ENCODE measurements around the gene PLEKHA7. TPM values are rescaled to one million over a fixed set of nuclear protein-coding genes. Genes with fewer than 3 reads are reported as not detected.
A peak's percentile ranks its signal among the peaks of the same experiment; 100 is the strongest.
"Not testable (repeated sequence)": the region's sequence is repeated elsewhere in the genome, so short reads cannot be mapped to it uniquely, and the experiment has no call there.

PLEKHA7 gene, protein sequence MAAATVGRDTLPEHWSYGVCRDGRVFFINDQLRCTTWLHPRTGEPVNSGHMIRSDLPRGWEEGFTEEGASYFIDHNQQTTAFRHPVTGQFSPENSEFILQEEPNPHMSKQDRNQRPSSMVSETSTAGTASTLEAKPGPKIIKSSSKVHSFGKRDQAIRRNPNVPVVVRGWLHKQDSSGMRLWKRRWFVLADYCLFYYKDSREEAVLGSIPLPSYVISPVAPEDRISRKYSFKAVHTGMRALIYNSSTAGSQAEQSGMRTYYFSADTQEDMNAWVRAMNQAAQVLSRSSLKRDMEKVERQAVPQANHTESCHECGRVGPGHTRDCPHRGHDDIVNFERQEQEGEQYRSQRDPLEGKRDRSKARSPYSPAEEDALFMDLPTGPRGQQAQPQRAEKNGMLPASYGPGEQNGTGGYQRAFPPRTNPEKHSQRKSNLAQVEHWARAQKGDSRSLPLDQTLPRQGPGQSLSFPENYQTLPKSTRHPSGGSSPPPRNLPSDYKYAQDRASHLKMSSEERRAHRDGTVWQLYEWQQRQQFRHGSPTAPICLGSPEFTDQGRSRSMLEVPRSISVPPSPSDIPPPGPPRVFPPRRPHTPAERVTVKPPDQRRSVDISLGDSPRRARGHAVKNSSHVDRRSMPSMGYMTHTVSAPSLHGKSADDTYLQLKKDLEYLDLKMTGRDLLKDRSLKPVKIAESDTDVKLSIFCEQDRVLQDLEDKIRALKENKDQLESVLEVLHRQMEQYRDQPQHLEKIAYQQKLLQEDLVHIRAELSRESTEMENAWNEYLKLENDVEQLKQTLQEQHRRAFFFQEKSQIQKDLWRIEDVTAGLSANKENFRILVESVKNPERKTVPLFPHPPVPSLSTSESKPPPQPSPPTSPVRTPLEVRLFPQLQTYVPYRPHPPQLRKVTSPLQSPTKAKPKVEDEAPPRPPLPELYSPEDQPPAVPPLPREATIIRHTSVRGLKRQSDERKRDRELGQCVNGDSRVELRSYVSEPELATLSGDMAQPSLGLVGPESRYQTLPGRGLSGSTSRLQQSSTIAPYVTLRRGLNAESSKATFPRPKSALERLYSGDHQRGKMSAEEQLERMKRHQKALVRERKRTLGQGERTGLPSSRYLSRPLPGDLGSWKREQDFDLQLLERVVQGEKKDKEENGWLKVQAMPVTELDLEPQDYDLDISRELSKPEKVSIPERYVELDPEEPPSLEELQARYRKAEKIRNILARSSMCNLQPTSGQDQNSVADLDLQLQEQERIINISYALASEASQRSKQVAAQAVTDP
- 10 to 100 TPM; 30.3 to 44.6 (median 35.5) TPM for total RNA-seq
- polyA plus RNA-seq: 16.2 TPM
- long read RNA-seq, donor 1, partial matches to known transcripts: 17 of 27 reads
- long read RNA-seq, donor 1, other reads (novel, unspliced or antisense): 7 of 27 reads
- long read RNA-seq, donor 2, partial matches to known transcripts: 3 of 13 reads
- long read RNA-seq, donor 2, other reads (novel, unspliced or antisense): 8 of 13 reads
- long read RNA-seq, donor 3, transcript PLEKHA7-215 (2 exons, 350 nt): major isoform, 6 of 58 reads
- long read RNA-seq, donor 3, partial matches to known transcripts: 34 of 58 reads
- long read RNA-seq, donor 3, other reads (novel, unspliced or antisense): 16 of 58 reads
- long read RNA-seq, donor 4, partial matches to known transcripts: 8 of 14 reads
- long read RNA-seq, donor 4, other reads (novel, unspliced or antisense): 5 of 14 reads

DNA sequence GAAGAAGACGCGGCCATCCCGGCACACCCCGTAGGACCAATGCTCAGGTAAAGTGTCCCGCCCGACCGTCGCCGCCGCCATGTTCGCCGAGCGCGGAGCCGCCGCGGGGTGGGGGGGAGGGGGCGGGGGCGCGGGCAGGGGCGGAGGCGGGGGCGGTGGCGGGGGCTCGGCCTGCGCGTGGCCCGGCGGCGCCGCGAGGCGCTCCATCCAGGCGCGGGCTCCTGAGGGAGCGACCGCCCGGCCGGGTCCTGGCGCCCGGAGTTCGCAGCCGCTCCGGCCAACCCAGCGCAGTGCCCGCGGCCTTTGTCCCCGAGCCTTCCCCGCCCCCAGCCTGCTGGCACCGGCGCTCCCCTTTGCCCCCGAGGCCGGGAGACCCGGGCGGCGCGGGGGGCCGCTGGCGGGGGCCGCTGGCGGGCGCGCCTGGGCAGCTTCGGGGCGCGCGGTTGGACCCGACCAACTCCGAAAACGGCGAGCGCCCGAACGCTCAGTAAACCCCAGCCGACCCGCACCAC is at the start of gene PLEKHA7:
PLEKHA7 (minus strand) TSS at position 94 of the 512 bp plus-strand sequence; CDS start at position 81, 13 bp downstream.
- Histone ChIP-seq H3K27me3 (ENCODE audit: control insufficient read depth, insufficient read depth) (no peaks in the 10 kb centered on the region), H3K4me3 (ENCODE audit: low read length) (peak within 1 kb of the TSS; percentile 81), H3K4me1 (ENCODE audit: control insufficient read depth, insufficient read depth, low read length) (no peaks in the 10 kb centered on the region), H3K27ac (ENCODE audit: low read length) (peak within 1 kb of the TSS; percentile 23), H3K9me3 (ENCODE audit: control insufficient read depth, low read length) (no peaks in the 10 kb centered on the region)
- intact Hi-C loops (cut with DNase I): loop anchor here in 1 of 4 donors (5.0 to 10.0 kb wide), 2 partner anchors 70 to 227 kb away; no protein-coding TSS in a partner anchor
- WGBS: 1% methylated on average over 74 of the region's 76 CpGs
- DNase-seq (peak in 2 of 3 donors; percentile 49 to 65), ATAC-seq (peak; percentile 12 to 64)

DNA sequence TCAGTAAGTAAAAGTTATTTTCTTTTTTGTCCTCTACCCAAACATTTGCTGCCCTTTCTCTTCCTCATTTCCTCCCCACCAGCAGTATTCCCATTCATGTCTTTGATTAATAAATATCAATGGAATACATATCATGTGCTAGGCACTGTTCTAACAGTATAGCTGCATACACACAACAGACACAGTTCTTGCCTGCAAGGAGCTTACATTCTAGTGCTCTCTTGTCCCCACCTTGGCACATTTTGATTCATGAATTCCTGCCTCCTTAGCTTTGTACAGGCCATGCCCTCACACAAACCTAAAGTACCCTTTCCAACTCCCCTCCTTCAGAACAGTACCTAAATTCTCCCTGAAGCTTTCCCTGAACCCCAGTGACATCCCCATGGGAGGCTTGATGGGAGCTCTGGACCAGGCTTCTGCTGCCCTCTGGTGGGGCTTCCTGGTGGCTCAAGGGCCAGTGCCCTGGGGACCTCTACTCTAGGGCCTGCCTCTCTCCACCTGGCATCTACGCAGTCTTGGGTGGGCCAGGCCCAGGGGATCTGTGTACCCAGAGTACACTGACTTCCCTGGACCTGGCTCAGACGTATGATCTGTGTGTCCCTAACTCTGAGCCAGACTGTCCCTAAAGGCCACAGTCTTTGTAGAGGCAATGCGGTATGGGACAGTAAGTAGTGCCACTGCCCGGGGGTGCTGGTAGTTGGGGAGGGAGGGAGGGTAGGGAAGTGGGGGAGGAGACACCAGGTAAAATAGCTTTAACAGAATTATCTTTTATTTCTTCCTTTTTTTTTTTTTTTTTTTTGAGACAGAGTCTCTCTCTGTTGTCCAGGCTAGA is 49.2 kb upstream of the PLEKHA7 start:
- DNase-seq: peak; percentile 70 to 87 (median 87)
- ATAC-seq: peak; percentile 92 to 94
- 72% methylated on average over 4 of the region's 4 CpGs for WGBS

DNA sequence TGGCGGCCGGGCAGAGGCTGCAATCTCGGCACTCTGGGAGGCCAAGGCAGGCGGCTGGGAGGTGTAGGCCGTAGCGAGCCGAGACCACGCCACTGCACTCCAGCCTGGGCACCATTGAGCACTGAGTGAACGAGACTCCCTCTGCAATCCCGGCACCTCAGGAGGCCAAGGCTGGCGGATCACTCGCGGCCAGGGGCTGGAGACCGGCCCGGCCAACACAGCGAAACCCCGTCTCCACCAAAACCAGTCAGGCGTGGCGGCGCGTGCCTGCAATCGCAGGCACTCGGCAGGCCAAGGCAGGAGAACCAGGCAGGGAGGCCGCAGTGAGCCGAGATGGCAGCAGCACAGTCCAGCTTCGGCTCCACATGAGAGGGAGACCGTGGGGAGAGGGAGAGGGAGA is 36.9 kb upstream of the PLEKHA7 start:
- DNase-seq; H3K4me3 ChIP-seq (ENCODE audit: low read length); H3K9me3 ChIP-seq (ENCODE audit: control insufficient read depth, low read length); ATAC-seq; H3K4me1 ChIP-seq (ENCODE audit: control insufficient read depth, insufficient read depth, low read length); intact Hi-C loops (cut with DNase I); H3K27ac ChIP-seq (ENCODE audit: low read length); H3K27me3 ChIP-seq (ENCODE audit: control insufficient read depth, insufficient read depth): not testable (repeated sequence)
- 98% methylated on average over 23 of the region's 27 CpGs for WGBS

More for the DNA sequence above, 49.2 kb upstream of the PLEKHA7 start:
- Histone ChIP-seq H3K4me1 (ENCODE audit: control insufficient read depth, insufficient read depth, low read length) (no peaks in the 10 kb centered on the region), H3K27ac (ENCODE audit: low read length) (no peak overlapping the region), H3K4me3 (ENCODE audit: low read length) (no peak overlapping the region), H3K9me3 (ENCODE audit: control insufficient read depth, low read length) (no peaks in the 10 kb centered on the region), H3K27me3 (ENCODE audit: control insufficient read depth, insufficient read depth) (no peaks in the 10 kb centered on the region)
- intact Hi-C loops (cut with DNase I): loop anchor here (2.0 to 10.0 kb wide), 6 partner anchors 116 to 279 kb away; no protein-coding TSS in a partner anchor

DNA sequence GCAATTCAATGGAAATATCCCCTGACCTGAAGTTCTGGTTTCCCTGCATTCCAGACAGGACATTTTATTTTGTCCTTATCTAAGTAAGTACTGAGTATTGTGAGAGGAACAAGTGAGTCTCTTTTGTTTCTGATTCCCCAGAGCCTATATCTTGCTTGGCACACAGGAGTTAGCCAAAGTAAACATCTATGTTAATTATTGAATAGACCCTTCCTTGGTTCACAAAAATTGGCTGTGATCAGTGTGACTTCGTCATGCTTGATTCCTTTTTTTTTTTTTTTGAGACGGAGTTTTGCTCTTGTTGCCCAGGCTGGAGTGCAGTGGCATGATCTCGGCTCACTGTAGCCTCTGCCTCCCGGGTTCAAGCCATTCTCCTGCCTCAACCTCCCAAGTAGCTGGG is 34.3 kb upstream of the PLEKHA7 start:
- H3K27ac ChIP-seq (ENCODE audit: low read length); intact Hi-C loops (cut with DNase I); ATAC-seq; H3K4me3 ChIP-seq (ENCODE audit: low read length); DNase-seq; H3K9me3 ChIP-seq (ENCODE audit: control insufficient read depth, low read length); H3K27me3 ChIP-seq (ENCODE audit: control insufficient read depth, insufficient read depth); H3K4me1 ChIP-seq (ENCODE audit: control insufficient read depth, insufficient read depth, low read length): not testable (repeated sequence)
- WGBS: 73% methylated on average over 4 of the region's 4 CpGs

DNA sequence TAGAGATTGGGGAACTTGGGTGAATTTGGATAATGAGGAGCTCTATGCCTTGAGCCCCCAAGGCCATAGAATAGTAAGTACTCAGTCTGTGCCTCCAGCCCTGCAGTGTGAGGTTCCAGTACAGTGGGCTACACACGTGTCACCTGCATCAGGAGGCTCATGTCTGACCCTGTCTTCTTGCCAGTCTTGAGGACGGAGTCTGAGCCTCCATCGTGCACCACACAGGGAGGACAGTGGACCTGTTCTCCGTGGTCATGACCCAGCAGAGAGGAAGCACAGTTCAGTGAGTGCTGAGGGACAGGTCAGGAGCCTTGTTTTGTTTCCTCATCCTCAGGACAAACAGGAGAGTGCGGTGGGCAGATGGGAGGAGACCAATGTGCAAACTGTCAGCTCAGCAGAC is 32.5 kb upstream of the PLEKHA7 start:
- H3K4me3 ChIP-seq (ENCODE audit: low read length): no peak overlapping the region
- ATAC-seq (no peak), DNase-seq (no peak)
- intact Hi-C loops (cut with DNase I): no loop called here
- H3K27ac ChIP-seq (ENCODE audit: low read length): no peak overlapping the region
- no peaks in the 10 kb centered on the region for H3K4me1 ChIP-seq (ENCODE audit: control insufficient read depth, insufficient read depth, low read length)
- no peaks in the 10 kb centered on the region for H3K9me3 ChIP-seq (ENCODE audit: control insufficient read depth, low read length)
- no peaks in the 10 kb centered on the region for H3K27me3 ChIP-seq (ENCODE audit: control insufficient read depth, insufficient read depth)
- WGBS: 72% methylated on average over 5 of the region's 5 CpGs

DNA sequence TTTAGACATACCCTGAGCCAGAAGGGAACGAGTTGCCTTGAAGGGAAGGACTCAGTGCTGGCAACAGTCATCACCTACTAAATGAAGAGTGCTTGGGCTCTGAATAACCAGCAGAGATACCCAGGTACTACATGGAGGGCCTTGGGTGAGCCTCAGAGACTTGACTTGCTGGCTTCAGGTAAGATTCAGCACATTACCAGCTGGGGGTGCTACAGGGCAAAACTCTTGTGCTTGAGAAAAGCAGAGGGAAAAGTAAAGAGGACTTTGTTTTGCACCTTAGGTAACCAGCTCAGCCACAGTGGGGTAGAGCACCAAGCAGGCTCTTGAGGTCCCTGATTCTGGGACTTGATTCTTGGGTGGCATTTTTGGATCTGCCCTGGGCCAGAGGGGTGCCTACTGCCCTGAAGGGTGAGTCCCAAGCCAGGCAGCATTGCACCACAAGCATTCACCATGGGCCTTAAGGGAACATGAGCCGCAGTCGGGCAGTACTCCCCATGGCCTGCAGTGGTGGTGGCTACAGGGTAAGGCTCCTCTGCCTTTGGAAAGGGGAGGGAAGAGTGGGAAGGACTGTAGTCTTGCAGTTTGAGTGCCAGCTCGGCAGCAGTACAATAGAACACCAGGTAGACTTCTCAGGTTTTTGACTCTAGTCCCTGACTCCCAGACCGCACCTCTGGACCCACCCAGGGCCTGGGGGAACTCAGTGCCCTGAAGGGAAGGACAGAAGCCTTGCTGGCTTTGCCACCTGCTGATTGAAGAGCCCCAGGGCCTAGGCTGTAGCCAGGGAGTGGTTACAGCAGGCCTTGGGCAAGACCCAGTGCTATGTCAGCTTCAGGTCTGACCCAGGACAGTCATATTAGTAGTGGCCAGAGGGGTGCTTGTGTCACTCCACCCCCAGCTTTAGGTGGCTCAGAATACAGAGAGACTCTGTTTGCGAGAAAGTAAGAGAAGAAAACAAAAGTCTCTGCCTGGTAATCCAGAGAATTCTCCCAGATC is 22.7 kb upstream of the PLEKHA7 start:
- Histone ChIP-seq H3K27me3 (ENCODE audit: control insufficient read depth, insufficient read depth) (no peaks in the 10 kb centered on the region), H3K27ac (ENCODE audit: low read length) (no peak overlapping the region), H3K4me1 (ENCODE audit: control insufficient read depth, insufficient read depth, low read length) (no peaks in the 10 kb centered on the region), H3K4me3 (ENCODE audit: low read length) (no peak overlapping the region), H3K9me3 (ENCODE audit: control insufficient read depth, low read length) (no peaks in the 10 kb centered on the region)
- DNase-seq (no peak), ATAC-seq (no peak)
- intact Hi-C loops (cut with DNase I): no loop called here
- 83% methylated on average over 6 of the region's 6 CpGs for WGBS

DNA sequence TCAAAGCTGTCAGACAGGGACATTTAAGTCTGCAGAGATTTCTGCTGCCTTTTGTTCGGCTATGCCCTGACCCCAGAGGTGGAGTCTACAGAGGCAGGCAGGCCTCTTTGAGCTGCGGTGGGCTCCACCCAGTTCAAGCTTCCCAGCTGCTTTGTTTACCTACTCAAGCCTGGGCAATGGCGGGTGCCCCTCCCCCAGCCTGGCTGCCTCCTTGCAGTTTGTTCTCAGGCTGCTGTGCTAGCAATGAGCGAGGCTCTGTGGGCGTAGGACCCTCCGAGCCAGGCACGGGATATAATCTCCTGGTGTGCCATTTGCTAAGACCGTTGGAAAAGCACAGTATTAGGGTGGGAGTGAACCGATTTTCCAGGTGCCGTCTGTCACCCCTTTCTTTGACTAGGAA is 19.8 kb upstream of the PLEKHA7 start:
- 94% methylated on average over 7 of the region's 10 CpGs for WGBS
- H3K27ac ChIP-seq (ENCODE audit: low read length); ATAC-seq; H3K4me3 ChIP-seq (ENCODE audit: low read length); intact Hi-C loops (cut with DNase I); H3K4me1 ChIP-seq (ENCODE audit: control insufficient read depth, insufficient read depth, low read length); DNase-seq; H3K27me3 ChIP-seq (ENCODE audit: control insufficient read depth, insufficient read depth); H3K9me3 ChIP-seq (ENCODE audit: control insufficient read depth, low read length): not testable (repeated sequence)

DNA sequence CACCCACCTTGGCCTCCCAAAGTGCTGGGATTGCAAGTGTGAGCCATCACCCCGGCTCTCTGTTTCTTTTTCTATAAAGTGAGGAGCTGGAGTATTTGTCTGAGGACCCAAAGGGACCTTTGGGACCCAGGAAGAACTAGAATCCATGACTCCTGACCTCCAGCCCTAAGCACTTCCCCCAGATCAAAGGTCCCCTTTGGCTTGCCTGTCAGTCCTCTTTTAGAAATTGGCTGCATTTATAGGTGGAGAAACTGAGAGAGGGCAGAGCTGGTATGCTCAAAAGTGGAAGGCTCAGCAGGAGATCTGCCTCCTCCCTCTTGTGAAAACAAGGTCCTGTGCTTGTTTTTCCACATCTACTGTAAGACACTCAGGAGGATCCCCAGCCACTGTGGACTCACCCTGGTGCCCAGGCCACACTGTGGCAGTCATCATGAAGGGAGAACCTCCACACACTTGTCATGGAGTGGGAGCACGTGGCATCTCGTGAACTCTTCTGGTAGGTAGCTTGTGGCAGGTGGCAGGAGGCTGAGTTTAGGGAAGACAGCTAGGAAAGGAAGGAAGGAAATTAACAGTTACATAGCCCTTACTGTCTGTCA is 12.4 kb upstream of the PLEKHA7 start:
- no peak overlapping the region for H3K27ac ChIP-seq (ENCODE audit: low read length)
- 85% methylated on average over 3 of the region's 3 CpGs for WGBS
- DNase-seq (no peak), ATAC-seq (no peak)
- H3K27me3 ChIP-seq (ENCODE audit: control insufficient read depth, insufficient read depth): no peaks in the 10 kb centered on the region
- intact Hi-C loops (cut with DNase I): no loop called here
- H3K4me3 ChIP-seq (ENCODE audit: low read length): no peak overlapping the region
- no peaks in the 10 kb centered on the region for H3K9me3 ChIP-seq (ENCODE audit: control insufficient read depth, low read length)
- no peaks in the 10 kb centered on the region for H3K4me1 ChIP-seq (ENCODE audit: control insufficient read depth, insufficient read depth, low read length)

All from right cardiac atrium (tissue), 5 donors.